K562 (cell line): ENCODE measurements around the gene CCDC106. TPM values are rescaled to one million over a fixed set of nuclear protein-coding genes. Genes with fewer than 3 reads are reported as not detected.
A peak's percentile ranks its signal among the peaks of the same experiment; 100 is the strongest.

Experiments used
- ARID1B ChIP-seq: fragments of 450-650 bp; IDR thresholded peaks from 2 replicates; pipeline ENCODE4 v1.6.1; 2016; ENCODE audit warnings: antibody characterized with exemption, mild to moderate bottlenecking, inconsistent platforms
- BRD9 ChIP-seq: fragments of 450-650 bp; IDR thresholded peaks from 2 replicates; pipeline ENCODE4 v1.6.1; 2018; ENCODE audit warnings: low read depth; ENCODE audit not compliant: partially characterized antibody
- CBX5 ChIP-seq: IDR thresholded peaks from 2 replicates; pipeline ENCODE4 v1.6.1; 2014; ENCODE audit warnings: low read depth, borderline replicate concordance
- ETV1 ChIP-seq: fragments of 450-650 bp; conservative IDR thresholded peaks from 2 replicates; pipeline ENCODE4 v1.6.1; 2016; ENCODE audit warnings: missing genetic modification characterization, control low read depth, low read depth, missing compliant biosample characterization
- FOXM1 ChIP-seq, 2 experiments: fragments of 450-650 bp in 1 of 2; sonication (generic) in 1 of 2; formaldehyde crosslinking in 1 of 2; IDR thresholded peaks; 2 replicates each; pipeline versions ENCODE4 v1.6.1 to v1.9.0; 2017 to 2022; ENCODE audit warnings: low read depth in 2 of 2, mild to moderate bottlenecking in 2 of 2, missing genetic modification reagents in 1 of 2, moderate library complexity in 1 of 2
- GABPB1 ChIP-seq: sonication (generic); formaldehyde crosslinking; IDR thresholded peaks from 2 replicates; pipeline ENCODE4 v1.8.0; 2022; ENCODE audit warnings: mild to moderate bottlenecking, missing genetic modification reagents
- HNRNPUL1 ChIP-seq: fragments of 200-400 bp; formaldehyde crosslinking; IDR thresholded peaks from 2 replicates; pipeline ENCODE4 v1.6.1; 2017; ENCODE audit warnings: low read length
- IRF1 ChIP-seq: sonication (generic); formaldehyde crosslinking; IDR thresholded peaks from 2 replicates; pipeline ENCODE4 v1.8.0; 2022; ENCODE audit warnings: missing genetic modification reagents, mild to moderate bottlenecking, borderline replicate concordance
- MAFF ChIP-seq: IDR thresholded peaks from 2 replicates; pipeline ENCODE4 v1.6.1; 2012; ENCODE audit warnings: low read length, improper control_type of control experiment
- POLR2A ChIP-seq: fragments of 450-650 bp; conservative IDR thresholded peaks from 2 replicates; pipeline ENCODE4 v1.6.1; 2016
- PTRF ChIP-seq: fragments of 450-650 bp; IDR thresholded peaks from 2 replicates; pipeline ENCODE4 v1.6.1; 2016; ENCODE audit warnings: mild to moderate bottlenecking, missing genetic modification characterization, missing compliant biosample characterization
- PYGO2 ChIP-seq: fragments of 450-650 bp; IDR thresholded peaks from 2 replicates; pipeline ENCODE4 v1.6.1; 2016; ENCODE audit warnings: mild to moderate bottlenecking, missing genetic modification characterization, moderate library complexity, missing compliant biosample characterization
- RB1 ChIP-seq: fragments of 450-650 bp; IDR thresholded peaks from 2 replicates; pipeline ENCODE4 v1.6.1; 2017; ENCODE audit warnings: low read depth, mild to moderate bottlenecking
- RFX5 ChIP-seq: IDR thresholded peaks from 2 replicates; pipeline ENCODE4 v1.6.1; 2011; ENCODE audit warnings: low read depth, mild to moderate bottlenecking, improper control_type of control experiment, low read length
- RUNX1 ChIP-seq: sonication (generic); IDR thresholded peaks from 2 replicates; pipeline ENCODE4 v1.6.1; 2016; ENCODE audit warnings: antibody characterized with exemption, low read depth
- SIN3B ChIP-seq: fragments of 450-650 bp; IDR thresholded peaks from 2 replicates; pipeline ENCODE4 v1.6.1; 2017; ENCODE audit warnings: low read depth, mild to moderate bottlenecking, moderate library complexity
- SLC30A9 ChIP-seq: fragments of 250-450 bp; sonication (Bioruptor Pico); IDR thresholded peaks from 2 replicates; pipeline ENCODE4 v1.8.0; 2022; ENCODE audit warnings: mild to moderate bottlenecking, moderate library complexity
- STAT5A ChIP-seq: IDR thresholded peaks from 2 replicates; pipeline ENCODE4 v1.6.1; 2012; ENCODE audit warnings: low read length, inconsistent platforms, borderline replicate concordance
- TBL1XR1 ChIP-seq, 2 experiments: IDR thresholded peaks; 2 replicates each; pipeline ENCODE4 v1.6.1; 2012; ENCODE audit warnings: improper control_type of control experiment in 2 of 2, low read length in 2 of 2, mild to moderate bottlenecking in 1 of 2
- TRIM28 ChIP-seq: fragments of 450-650 bp; IDR thresholded peaks from 2 replicates; pipeline ENCODE4 v1.6.1; 2017
- ZNF232 ChIP-seq: sonication (generic); formaldehyde crosslinking; IDR thresholded peaks from 2 replicates; pipeline ENCODE4 v1.8.0; 2022; ENCODE audit warnings: mild to moderate bottlenecking, missing genetic modification reagents
- ZNF239 ChIP-seq: fragments of 250-450 bp; sonication (Bioruptor Pico); IDR thresholded peaks from 2 replicates; pipeline ENCODE4 v1.4.0; 2020; ENCODE audit warnings: mild to moderate bottlenecking
- ZNF274 ChIP-seq: IDR thresholded peaks from 2 replicates; pipeline ENCODE4 v1.6.1; 2011; ENCODE audit warnings: low read depth, mild to moderate bottlenecking, low read length, moderate library complexity, borderline replicate concordance
- ZNF282 ChIP-seq: sonication (generic); formaldehyde crosslinking; IDR thresholded peaks from 2 replicates; pipeline ENCODE4 v1.8.1; 2023; ENCODE audit warnings: missing genetic modification reagents
- ZNF695 ChIP-seq: fragments of 450-650 bp; formaldehyde crosslinking; IDR thresholded peaks from 2 replicates; pipeline ENCODE4 v1.4.0; 2020; ENCODE audit warnings: mild to moderate bottlenecking, moderate library complexity
- polyA plus RNA-seq, 8 experiments: library from polyadenylated mRNA; depleted of rRNA in 4 of 8; stranded (reverse) in 5 of 8; unstranded in 3 of 8; fragments of >200 nt; fragmentation: Nextera tagmentation in 2 of 8; fragmentation: Illumina TruSeq in 1 of 8; extraction: Ambion mirVana in 2 of 8; extraction: Trizol in 1 of 8; gene quantifications; 2 replicates each; pipeline versions ENCODE4 v1.2.1 to v1.2.3, GENCODE V29; 2011 to 2014; ENCODE audit warnings: inconsistent platforms in 1 of 8, missing spikeins in 1 of 8
- total RNA-seq, 7 experiments: library from RNA; depleted of rRNA in 6 of 7; stranded (reverse); fragments of >200 nt in 6 of 7; fragmentation: Illumina TruSeq in 2 of 7; extraction: Trizol in 2 of 7; gene quantifications; 2 replicates each; pipeline versions ENCODE4 v1.2.1 to v1.2.3, GENCODE V29; 2011 to 2021; ENCODE audit warnings: low replicate concordance in 1 of 7
- TF ChIP-seq, protein P1 (sequence below): fragments of 450-650 bp; IDR thresholded peaks from 2 replicates; pipeline ENCODE4 v1.6.1; 2016; ENCODE audit warnings: antibody characterized with exemption
- TF ChIP-seq, protein P2 (sequence below): fragments of 450-650 bp; IDR thresholded peaks from 2 replicates; pipeline ENCODE4 v1.6.1; 2016; ENCODE audit warnings: mild to moderate bottlenecking

Gene CCDC106
- total and polyA plus RNA-seq, 9 of the 15 experiments (the other 6 are each of a cell fraction or from before 2014, with no cell fraction given): 0.10 to 27.5 (median 15.0) TPM; not detected in 1

DNA sequence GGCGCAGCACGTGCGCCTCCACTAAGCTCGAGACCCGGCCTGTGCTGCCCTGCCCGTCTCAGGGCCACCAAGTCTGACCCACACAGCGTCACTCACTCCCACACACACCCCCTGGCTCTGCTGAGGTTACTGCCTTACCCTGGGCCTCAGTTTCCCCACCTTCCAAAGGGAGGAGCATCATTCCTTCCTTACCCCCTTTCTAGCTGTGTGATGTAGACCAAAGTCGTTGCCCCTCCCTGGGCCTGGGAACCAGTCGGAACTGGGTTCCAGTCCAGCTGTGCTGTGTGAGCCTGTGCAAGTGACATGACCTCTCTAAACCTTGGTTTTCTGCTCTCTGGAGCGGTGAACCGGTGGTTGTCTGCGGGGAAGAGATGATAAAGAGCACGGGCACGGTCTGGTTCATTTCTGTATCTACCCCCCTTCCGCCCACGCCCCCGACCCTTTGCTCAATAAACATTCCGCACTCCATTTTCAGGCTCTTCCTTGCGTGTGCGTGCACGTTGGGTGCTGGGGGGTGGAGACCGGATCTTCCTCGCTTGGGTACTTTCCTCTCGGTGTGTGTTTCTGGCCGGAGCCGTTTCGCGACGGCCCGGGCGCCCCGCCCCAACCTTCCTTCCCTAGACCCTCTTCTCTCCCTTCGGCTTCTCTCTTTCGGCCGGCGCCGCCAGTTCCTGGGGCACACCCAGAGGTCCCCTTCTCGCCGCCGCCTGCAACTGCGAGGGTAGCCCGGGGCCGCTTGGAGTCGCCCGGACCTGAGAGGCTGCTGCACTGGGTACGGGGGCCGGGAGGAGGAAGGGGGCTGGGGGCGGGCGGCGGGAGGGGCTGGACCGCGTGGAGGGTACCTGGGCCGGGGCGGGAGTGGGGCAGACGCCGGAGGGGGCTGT, 4.8 kb upstream of the CCDC106 start, which contains the start of gene ZNF581 (continued):
- TF ChIP-seq, protein P1, sequence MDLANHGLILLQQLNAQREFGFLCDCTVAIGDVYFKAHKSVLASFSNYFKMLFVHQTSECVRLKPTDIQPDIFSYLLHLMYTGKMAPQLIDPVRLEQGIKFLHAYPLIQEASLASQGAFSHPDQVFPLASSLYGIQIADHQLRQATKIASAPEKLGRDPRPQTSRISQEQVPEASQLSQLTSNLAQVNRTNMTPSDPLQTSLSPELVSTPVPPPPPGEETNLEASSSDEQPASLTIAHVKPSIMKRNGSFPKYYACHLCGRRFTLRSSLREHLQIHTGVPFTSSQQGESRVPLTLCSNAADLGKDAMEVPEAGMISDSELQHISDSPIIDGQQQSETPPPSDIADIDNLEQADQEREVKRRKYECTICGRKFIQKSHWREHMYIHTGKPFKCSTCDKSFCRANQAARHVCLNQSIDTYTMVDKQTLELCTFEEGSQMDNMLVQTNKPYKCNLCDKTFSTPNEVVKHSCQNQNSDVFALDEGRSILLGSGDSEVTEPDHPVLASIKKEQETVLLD: peak; percentile 66; the same call in 1 of the 2 replicates
- TF ChIP-seq RUNX1 (no peak), ARID1B (no peak), IRF1 (no peak), ZNF274 (no peak), TRIM28 (no peak), STAT5A (no peak), SIN3B (peak; percentile 94), HNRNPUL1 (no peak), RFX5 (no peak), BRD9 (no peak), POLR2A (peak; percentile 68), PTRF (tag) (no peak), CBX5 (0 out of 2 replicates have a peak, but pooled peaks have one; percentile 10), FOXM1 (IDR thresholded peaks at IDR 0.05; ENCODE audit: low read depth) (peak; percentile 63), FOXM1 (CRISPR knock-in tag; IDR thresholded peaks at IDR 0.05; ENCODE audit: low read depth) (no peak), ETV1 (tag) (peak; percentile 75), PYGO2 (no peak), ZNF282 (no peak), TBL1XR1 (IDR thresholded peaks at IDR 0.05; ENCODE audit: low read length in 2 of 2) (peak in 1 of 2 experiments; percentile 60; a peak in 1 of 4 replicates), ZNF695 (CRISPR knock-in tag) (no peak), RB1 (peak; percentile 84), MAFF (no peak), GABPB1 (CRISPR knock-in tag) (peak; percentile 95), ZNF239 (CRISPR knock-in tag) (no peak), ZNF232 (CRISPR knock-in tag) (no peak), SLC30A9 (CRISPR knock-in tag) (no peak)
- TF ChIP-seq, protein P2, sequence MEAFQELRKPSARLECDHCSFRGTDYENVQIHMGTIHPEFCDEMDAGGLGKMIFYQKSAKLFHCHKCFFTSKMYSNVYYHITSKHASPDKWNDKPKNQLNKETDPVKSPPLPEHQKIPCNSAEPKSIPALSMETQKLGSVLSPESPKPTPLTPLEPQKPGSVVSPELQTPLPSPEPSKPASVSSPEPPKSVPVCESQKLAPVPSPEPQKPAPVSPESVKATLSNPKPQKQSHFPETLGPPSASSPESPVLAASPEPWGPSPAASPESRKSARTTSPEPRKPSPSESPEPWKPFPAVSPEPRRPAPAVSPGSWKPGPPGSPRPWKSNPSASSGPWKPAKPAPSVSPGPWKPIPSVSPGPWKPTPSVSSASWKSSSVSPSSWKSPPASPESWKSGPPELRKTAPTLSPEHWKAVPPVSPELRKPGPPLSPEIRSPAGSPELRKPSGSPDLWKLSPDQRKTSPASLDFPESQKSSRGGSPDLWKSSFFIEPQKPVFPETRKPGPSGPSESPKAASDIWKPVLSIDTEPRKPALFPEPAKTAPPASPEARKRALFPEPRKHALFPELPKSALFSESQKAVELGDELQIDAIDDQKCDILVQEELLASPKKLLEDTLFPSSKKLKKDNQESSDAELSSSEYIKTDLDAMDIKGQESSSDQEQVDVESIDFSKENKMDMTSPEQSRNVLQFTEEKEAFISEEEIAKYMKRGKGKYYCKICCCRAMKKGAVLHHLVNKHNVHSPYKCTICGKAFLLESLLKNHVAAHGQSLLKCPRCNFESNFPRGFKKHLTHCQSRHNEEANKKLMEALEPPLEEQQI: no peak; the same call in 1 of the 2 replicates
